Heart left ventricle (tissue), 13 donors: ENCODE results near the gene SMARCC1.

ENCODE experiments used
- POLR2A ChIP-seq, 2 donors: fragments of 450-650 bp; IDR thresholded peaks; one replicate each; pipeline ENCODE4 v1.6.1; 2017; ENCODE audit warnings: antibody characterized with exemption in 2 of 2, mild to moderate bottlenecking in 2 of 2, moderate library complexity in 2 of 2
- TF ChIP-seq, protein P1 (sequence below), 12 donors: fragments of 200-600 bp; sonication (generic) in 4 of 12; IDR thresholded peaks; one replicate each; pipeline versions ENCODE4 v1.5.0 to v1.8.0; 2018 to 2022; ENCODE audit warnings: antibody characterized with exemption in 12 of 12, mild to moderate bottlenecking in 5 of 12
- donor health status: ischemic (EF 13 %, LVEDD 7.1; RV severe dilation, severe dysfunction).
- donor health status: DM: no; HTN: yes; CAD: no.
- donor health status: DM: no; HTN: no; CAD: no.
- donor health status: ischemic (EF 25% LVEDD 6.9; RV normal size, moderate dysfunction).
- donor health status: ischemic (EF 25% LVEDD 5.7; RV mildly dilated, moderate dysfunction).
- donor health status: ischemic (EF 35%, LVEDD 5.7; RV mildly dilated, moderate dysfunction).
- donor health status: nonischemic (EF 11% LVEDD 7.7; RV severe dilation, severe dysfunction).
- donor health status: DM: yes; HTN: yes; CAD: no.
- donor health status: PGD.
- donor health status: ischemic (EF 29% LVEDD 5.4; RV normal size, mild dysfunction).
- donor health status: nonischemic (EF 23%, LVEDD 6.1; RV moderate dilation, normal function).

DNA sequence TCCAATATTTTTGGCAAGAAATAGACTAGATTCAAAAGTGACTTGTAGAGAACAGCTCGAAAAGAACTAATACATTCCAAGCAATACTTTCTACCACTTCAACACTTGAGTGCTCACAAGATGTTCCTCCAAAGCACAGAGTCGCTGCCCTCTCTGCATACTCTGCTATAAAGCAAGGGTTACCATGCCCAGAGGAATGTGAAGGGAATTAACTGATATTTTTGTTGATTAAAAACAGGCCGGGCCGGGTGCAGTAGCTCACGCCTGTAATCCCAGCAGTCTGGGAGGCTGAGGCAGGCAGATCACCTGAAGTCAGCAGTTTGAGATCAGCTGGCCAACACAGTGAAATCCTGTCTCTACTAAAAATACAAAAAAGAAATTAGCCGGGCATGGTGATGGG is 145.5 kb downstream of the SMARCC1 start:
- TF ChIP-seq, protein P1, sequence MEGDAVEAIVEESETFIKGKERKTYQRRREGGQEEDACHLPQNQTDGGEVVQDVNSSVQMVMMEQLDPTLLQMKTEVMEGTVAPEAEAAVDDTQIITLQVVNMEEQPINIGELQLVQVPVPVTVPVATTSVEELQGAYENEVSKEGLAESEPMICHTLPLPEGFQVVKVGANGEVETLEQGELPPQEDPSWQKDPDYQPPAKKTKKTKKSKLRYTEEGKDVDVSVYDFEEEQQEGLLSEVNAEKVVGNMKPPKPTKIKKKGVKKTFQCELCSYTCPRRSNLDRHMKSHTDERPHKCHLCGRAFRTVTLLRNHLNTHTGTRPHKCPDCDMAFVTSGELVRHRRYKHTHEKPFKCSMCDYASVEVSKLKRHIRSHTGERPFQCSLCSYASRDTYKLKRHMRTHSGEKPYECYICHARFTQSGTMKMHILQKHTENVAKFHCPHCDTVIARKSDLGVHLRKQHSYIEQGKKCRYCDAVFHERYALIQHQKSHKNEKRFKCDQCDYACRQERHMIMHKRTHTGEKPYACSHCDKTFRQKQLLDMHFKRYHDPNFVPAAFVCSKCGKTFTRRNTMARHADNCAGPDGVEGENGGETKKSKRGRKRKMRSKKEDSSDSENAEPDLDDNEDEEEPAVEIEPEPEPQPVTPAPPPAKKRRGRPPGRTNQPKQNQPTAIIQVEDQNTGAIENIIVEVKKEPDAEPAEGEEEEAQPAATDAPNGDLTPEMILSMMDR (IDR thresholded peaks at IDR 0.05): no peak
- TF ChIP-seq POLR2A (IDR thresholded peaks at IDR 0.05): no peak
